G401 (cell line): ENCODE data around the gene BIRC5. TPM values are rescaled to one million over a fixed set of nuclear protein-coding genes. Genes with fewer than 3 reads are reported as not detected.

Experiments used
- DNase-seq: peaks from one replicate; pipeline ENCODE4 v3.0.0-alpha.2; 2015; ENCODE audit warnings: low spot score
- in situ Hi-C: cut with HindIII; loops from 2 replicates; pipeline ENCODE4 v1.10.0; 2016; ENCODE audit warnings: low sequenced_read_pairs, mixed read lengths
- total RNA-seq: library from RNA; depleted of rRNA; stranded (reverse); fragments of >200 nt; shearing (Covaris generic); gene quantifications from 2 replicates; pipeline ENCODE4 v1.2.3, GENCODE V29; 2014; rRNA removed

Gene BIRC5
- total RNA-seq, 1 experiment from 2014 or later = 172 TPM

DNA sequence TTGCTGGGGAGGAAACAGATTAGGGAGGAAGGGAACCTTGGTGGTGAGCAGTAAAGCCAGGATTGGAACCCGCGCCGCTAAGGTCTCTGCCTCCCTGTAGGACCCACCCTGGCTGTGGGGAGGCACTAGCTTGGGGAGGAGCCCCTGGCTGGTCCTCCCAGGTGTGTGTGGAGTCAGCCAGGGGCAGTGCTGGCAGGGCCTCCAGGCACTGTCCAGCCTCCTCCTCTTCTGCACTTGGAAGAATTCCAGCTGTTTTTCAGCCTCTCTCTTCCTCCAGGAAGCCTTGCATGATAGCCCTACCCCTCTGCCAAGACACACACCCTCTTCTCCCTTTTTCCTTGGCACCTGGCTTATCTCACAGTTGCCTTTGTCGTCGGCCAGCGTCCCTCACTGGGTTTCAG lies 52.2 kb downstream of the BIRC5 start:
- no peak for DNase-seq
- in situ Hi-C loops = loop anchor here (25.0 kb wide), 1 partner anchor 171 kb away; no protein-coding TSS in a partner anchor

DNA sequence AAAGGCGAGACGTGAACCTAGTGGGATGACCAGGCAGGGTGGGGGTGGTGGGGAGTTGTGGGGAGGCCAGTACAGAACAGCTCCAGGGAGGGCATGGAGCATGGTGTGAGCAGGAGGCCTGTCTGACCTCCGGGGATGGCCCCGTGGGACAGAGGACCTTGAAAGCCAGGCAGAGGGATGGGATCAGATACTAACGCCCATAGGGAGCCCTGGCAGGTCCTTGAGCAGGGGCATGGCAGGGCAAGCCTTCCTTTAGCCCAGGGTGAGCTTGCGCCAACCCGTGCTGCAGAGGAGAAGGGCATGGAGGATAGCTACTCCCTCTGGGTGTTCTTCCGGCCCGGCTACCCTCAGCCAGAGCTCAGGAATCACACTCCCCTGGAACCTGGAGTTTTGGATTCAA lies 52.7 kb downstream of the BIRC5 start:
- no peak for DNase-seq
- in situ Hi-C loops = loop anchor here (25.0 kb wide), 1 partner anchor 171 kb away; no protein-coding TSS in a partner anchor

DNA sequence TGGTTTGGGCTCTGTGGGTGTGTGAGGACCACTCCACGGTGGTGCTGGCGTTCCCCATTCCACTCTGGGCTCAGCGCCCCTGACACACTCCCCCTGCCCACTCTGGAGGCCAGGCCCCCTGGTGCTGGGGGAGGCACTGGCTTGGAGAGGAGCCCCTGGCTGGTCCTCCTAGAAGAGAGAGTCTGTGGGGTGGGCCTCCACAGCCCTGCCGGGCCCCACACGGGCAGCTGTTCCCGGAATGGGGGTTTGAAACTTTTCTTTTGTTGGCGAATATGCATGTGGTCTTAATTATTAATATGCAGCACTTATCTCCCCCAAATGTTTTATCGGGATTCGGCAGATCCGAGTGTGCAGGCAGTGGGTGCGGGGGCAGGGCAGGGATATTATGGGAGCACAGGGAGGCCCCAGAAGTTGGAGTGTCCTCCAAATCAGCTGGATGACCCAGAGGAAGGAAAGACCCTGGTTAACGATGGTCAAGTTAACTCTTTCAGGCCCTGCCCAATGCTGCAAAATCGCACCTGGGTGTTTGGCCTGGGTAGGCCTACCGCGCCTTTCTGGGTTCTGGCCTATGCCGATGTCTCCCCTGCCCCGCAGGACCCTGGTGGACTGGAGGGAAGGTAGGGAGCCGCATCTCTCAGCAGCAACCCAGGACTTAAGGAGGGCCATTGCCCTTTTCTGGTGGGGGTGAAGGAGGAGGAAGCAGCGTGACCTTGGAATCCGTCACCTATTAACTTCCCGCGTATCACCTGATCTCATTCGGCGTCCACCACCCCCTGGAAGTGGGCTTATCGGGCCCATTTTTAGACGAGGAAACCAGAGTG lies 53.4 kb downstream of the BIRC5 start:
- no peak for DNase-seq
- in situ Hi-C loops = loop anchor here (25.0 kb wide), 1 partner anchor 170 kb away; no protein-coding TSS in a partner anchor

DNA sequence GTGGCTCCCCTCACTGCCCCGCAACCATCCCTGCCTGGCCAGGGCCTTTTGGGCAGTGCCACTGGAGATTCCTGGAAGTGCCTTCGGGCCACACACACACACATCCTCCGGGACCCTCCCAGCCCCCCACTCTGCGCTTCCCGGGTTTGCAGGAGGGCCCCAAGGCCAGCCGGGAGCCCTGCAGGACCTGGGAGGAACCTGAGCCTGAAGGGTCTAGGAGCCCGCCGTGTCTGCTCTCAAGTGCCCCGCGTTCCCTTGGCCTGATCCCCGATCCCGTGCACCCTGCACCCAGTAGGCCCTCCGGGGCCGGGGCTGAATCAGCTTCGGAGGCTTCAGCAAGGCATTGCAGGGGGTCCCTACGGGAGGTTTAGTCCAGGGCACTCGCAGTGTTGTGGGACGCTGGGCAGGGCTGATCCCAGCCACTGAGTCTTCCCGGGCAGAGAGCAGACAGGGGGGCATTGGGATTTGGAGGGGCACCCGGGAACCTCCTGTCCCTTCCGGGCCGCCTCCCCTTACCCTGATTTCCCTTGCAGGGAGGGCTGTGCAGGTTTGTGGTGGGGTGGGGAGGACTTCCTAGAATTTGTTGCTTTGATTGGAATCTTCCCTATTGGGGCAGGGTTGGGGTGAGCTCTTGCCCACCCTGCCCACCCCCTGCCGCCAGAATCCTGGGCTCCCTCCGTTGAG lies 54.3 kb downstream of the BIRC5 start:
- no peak for DNase-seq
- in situ Hi-C loops = loop anchor here (25.0 kb wide), 1 partner anchor 169 kb away; no protein-coding TSS in a partner anchor

DNA sequence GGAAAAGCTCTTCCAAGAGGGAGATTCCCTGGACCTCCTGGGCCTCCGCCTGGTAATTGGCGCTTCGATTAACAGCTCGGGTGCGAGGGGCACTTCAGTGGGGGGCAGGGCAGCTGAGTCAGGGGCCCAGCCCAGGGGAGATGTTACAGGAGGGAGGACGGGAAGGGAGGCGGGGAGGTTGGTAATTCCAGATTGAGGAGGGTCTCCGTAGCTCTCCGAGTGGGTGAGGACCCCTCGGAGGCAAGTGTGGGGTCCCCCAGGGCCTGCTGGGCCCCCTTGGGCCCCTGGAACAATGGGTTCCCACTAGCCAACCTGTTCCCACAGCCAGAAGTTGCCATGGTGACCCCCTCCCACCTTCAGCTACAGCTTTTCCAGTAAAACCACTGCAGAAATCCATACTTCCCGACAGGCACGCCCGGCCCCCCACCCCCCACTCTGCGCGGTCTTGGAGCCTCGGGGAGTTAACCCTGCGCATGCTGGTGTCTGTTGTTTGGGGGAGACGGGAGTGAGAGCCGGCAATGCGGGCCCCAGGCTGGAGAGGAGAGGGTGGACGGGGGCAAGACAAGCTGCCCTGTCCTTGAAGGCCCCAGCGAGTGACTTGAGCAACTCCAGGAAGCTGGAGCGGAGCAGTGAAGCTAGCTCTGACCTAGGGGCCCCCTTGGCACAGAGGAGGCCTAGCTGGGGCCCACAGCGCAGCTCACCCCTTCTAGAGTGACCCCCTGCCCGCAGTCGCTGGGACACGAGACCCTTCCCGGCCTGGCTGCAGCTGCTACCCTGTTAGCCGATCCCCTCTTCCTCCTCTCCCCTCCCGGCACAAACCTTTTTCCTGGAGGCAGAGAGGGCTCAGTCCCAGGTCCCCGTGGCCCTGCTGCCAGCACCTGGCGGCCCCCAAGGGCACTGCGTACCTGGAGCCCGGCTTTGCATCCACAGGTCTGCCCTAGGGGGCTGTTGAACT lies 55.2 kb downstream of the BIRC5 start:
- in situ Hi-C loops = loop anchor here (25.0 kb wide), 1 partner anchor 168 kb away; no protein-coding TSS in a partner anchor
- DNase-seq = peak; percentile 30

DNA sequence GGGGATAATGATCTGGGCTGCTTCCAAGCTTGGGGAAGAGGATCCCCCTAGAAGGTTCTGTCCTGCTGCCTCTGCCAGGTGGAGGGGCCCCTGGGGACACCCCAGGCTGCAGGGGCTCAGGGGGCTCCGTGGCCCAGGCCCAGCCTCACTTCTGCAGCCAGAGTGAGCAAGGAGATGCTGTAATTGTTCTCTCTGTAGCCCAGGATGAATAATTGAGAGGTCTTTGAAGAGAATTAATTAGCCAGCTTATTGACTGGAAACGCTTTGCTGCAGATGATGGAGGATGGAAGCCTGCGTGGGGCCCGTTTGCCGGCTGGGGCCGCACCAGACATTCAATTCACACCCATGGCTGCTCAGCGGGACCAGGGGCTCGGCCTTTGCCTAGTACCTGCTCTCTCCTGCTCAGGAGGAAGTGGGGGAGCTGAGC lies 55.9 kb downstream of the BIRC5 start:
- in situ Hi-C loops = loop anchor here (25.0 kb wide), 1 partner anchor 167 kb away; no protein-coding TSS in a partner anchor

DNA sequence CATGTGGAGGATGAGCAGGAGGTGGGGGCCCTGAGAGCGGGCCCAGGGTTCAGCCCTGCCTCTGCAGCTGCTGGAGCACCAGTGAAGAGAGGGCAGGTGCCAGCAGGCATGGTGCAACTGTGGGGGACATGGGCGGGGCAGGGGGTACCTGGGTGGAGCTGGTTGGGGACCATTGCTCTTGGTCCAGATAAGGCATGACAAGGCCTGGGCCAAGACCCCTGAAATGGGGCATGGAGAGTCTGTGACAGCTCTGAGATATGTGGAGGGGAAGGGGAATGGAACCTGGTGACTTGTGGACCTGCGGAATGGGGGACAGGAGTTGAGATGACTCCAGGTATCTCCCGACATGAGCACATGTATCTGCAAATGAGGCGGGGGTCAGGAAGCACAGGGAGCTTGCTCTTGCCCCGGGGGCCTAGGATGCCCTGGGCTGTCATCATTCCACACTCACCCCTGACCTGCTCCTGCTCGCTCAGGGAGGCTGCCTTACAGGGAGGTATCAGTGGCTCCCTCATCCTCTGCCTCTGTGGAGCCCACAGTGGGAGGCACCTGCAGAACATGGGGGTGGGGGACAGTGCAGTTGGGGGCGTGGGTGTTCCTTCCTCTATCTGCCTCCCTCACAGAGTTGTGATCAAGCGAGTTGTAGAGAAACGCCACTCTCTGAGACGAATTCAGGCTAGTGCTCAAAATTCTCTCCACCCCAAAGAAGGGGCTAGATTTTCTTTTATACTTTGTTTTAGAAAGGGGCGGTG lies 57.5 kb downstream of the BIRC5 start:
- DNase-seq = no peak

More for the DNA sequence above, 55.9 kb downstream of the BIRC5 start:
- DNase-seq = no peak

DNA sequence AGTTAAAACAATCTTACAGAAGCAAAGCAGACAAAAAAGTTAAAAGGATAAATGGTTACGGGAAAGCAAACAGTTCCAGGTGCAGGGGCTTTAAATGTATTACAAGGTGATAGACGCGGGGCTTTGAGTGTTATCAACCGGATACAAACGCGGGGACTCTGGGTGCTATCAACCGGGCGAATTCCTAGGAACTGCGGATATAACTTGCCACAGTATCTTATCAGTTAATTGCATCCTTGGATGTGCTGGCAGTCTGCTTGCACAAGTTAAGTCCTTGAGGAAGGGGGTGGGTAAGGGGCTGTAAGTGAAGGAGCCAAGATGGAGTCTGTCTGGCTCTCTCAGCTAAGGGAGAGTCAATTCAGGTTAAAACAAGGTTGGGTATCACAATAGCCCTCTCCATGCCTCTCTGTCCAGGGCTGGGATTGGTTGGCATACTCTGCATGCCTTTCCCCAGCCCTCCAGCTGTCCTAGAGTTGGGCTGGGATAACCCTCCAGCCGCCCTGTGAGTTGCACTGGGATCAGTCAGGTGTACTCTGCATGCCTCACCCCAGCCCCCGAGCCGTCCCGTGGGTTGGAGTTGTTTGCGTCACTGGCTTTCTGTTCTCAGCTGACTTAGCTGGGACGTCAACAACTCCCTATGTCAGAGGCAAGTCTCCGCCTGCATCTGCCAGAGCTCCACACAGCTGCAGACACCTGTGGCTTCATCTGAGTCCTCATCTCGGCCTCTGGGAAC lies 58.3 kb downstream of the BIRC5 start:
- peak; percentile 31 for DNase-seq
- in situ Hi-C loops = loop anchor here (25.0 kb wide), 1 partner anchor 165 kb away; no protein-coding TSS in a partner anchor

More for the DNA sequence above, 57.5 kb downstream of the BIRC5 start:
- in situ Hi-C loops = loop anchor here (25.0 kb wide), 1 partner anchor 166 kb away; no protein-coding TSS in a partner anchor

DNA sequence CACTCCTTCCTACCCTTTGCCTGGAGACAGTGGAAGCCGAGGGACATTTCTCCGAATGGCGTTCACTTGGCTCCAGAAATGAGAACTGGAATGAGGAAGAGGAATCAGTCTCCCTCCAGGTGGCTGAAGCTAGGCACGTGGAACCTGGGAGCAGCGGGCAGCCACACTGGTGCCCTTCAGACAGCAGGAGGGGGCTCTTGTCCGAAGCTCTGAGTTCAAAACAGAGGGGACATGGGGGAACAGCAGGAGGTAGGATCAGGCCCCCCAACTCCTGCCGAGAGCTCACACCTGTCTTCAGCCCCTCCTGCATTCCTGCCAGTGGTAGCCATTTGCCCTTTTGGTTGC lies 58.8 kb downstream of the BIRC5 start:
- in situ Hi-C loops = loop anchor here (25.0 kb wide), 1 partner anchor 164 kb away; no protein-coding TSS in a partner anchor
- no peak for DNase-seq

DNA sequence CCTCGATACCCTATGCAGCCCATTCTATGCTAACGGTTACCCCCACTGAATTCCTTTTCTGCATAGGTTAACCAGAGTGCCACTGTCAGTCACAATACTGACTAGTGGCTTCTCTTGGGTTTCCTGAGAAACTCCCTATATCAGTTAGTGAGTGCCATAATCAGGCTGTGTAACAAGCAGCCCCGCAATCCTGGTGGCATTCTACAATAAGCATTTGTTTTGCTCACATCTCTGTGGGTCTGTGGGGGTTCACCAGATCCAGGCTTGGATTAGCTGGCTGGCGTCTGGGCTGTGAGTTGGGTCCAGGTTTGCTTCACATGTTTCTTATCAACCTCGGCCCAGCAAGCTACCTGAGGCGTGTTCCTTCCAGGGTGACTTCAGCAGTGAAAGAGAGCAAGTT lies 59.8 kb downstream of the BIRC5 start:
- DNase-seq = no peak
- in situ Hi-C loops = loop anchor here (25.0 kb wide), 1 partner anchor 163 kb away; no protein-coding TSS in a partner anchor

Other genes with a start within 250 kb of the BIRC5 start
- gene TMC6, start 85.5 kb upstream of the BIRC5 start, total RNA-seq = 50.5 and 69.0 TPM in 2 replicates
- 0.14 TPM in 1 of 2 replicates, not detected in the other for gene TMC8, start 83.5 kb upstream of the BIRC5 start, total RNA-seq
- not detected in 2 replicates for gene C17orf99, start 67.9 kb upstream of the BIRC5 start, total RNA-seq
- 67.0 and 71.8 TPM in 2 replicates for gene SYNGR2, start 45.7 kb upstream of the BIRC5 start, total RNA-seq
- gene TK1, start 27.2 kb upstream of the BIRC5 start, total RNA-seq = 76.8 and 84.5 TPM in 2 replicates
- 43.1 and 60.6 TPM in 2 replicates for gene AFMID, start 26.9 kb upstream of the BIRC5 start, total RNA-seq
- gene TMEM235, start 17.4 kb downstream of the BIRC5 start, total RNA-seq = not detected in 2 replicates
- gene SOCS3, start 145.8 kb downstream of the BIRC5 start, total RNA-seq = 72.7 and 90.1 TPM in 2 replicates
- 16.3 and 43.0 TPM in 2 replicates for gene PGS1, start 164.4 kb downstream of the BIRC5 start, total RNA-seq